H1 (cell line): Measurements from ENCODE around the gene CIZ1. TPM values are rescaled to one million over a fixed set of nuclear protein-coding genes. Genes with fewer than 3 reads are reported as not detected.

Experiments
- CTCF ChIA-PET: fragments of 300-600 bp; sonication (Branson Sonifier 250); formaldehyde crosslinking; loops from one replicate; lab custom pipeline; 2021; ENCODE audit not compliant: partially characterized antibody; lab: Charles Lee
- POLR2A ChIA-PET: fragments of 300-600 bp; sonication (Branson Sonifier 250); formaldehyde crosslinking; loops from one replicate; lab custom pipeline; 2021; ENCODE audit warnings: inconsistent platforms; ENCODE audit not compliant: partially characterized antibody; lab: Charles Lee
- DNase-seq, 2 experiments: peaks; one replicate each; pipeline versions ENCODE4 v3.0.0 to v3.0.0-alpha.2; 2010 to 2022; ENCODE audit warnings: low spot score in 2 of 2, low read depth in 1 of 2, mixed read lengths in 1 of 2
- FAIRE-seq: peaks from 2 replicates; lab custom pipeline; 2011; peaks lifted over from hg19 to GRCh38; lab: Jason Lieb, UNC
- H2AFZ ChIP-seq: 2 replicates; pipeline ENCODE4 v1.8.1; 2012; ENCODE audit warnings: low read length, inconsistent platforms
- H2AK5ac ChIP-seq: 2 replicates; pipeline ENCODE4 v1.6.1; 2013; ENCODE audit warnings: low read depth, low read length
- H2BK120ac ChIP-seq: replicated peaks from 2 replicates; pipeline ENCODE3; 2013; ENCODE audit warnings: low read depth, low read length, inconsistent platforms
- H2BK12ac ChIP-seq: 2 replicates; pipeline ENCODE4 v1.6.1; 2013; ENCODE audit warnings: low read depth, low read length
- H2BK15ac ChIP-seq: 2 replicates; pipeline ENCODE4 v1.6.1; 2013; ENCODE audit warnings: low read length
- H2BK20ac ChIP-seq: 2 replicates; pipeline ENCODE4 v1.6.1; 2013; ENCODE audit warnings: low read length
- H2BK5ac ChIP-seq: 2 replicates; pipeline ENCODE4 v1.6.1; 2013; ENCODE audit warnings: low read depth, low read length
- H3K14ac ChIP-seq: 2 replicates; pipeline ENCODE4 v1.6.1; 2013; ENCODE audit warnings: inconsistent platforms; ENCODE audit not compliant: insufficient read length
- H3K18ac ChIP-seq: 2 replicates; pipeline ENCODE4 v1.6.1; 2013; ENCODE audit warnings: low read length; ENCODE audit errors: extremely low read depth
- H3K23ac ChIP-seq: 2 replicates; pipeline ENCODE4 v1.6.1; 2013; ENCODE audit warnings: inconsistent platforms; ENCODE audit not compliant: insufficient read length
- H3K23me2 ChIP-seq: 2 replicates; pipeline ENCODE4 v1.6.1; 2013; ENCODE audit warnings: low read depth, low read length
- H3K27ac ChIP-seq: 2 replicates; pipeline ENCODE4 v1.6.1; 2011; ENCODE audit warnings: low read depth, low read length, inconsistent platforms
- H3K27me3 ChIP-seq, 4 experiments: replicated peaks in 1 of 4; 1 replicate in 1 of 4; 2 replicates in 3 of 4; pipeline versions ENCODE4 v1.6.1 to v1.8.1; 2011 to 2013; ENCODE audit warnings: low read length in 3 of 4, mild to moderate bottlenecking in 3 of 4, inconsistent platforms in 2 of 4, mixed read lengths in 2 of 4, moderate library complexity in 1 of 4; ENCODE audit not compliant: control insufficient read depth in 3 of 4, insufficient read depth in 3 of 4; ENCODE audit errors: extremely low read depth in 1 of 4
- H3K36me3 ChIP-seq, 4 experiments: 2 replicates each; pipeline versions ENCODE4 v1.6.1 to v1.8.1; 2011 to 2013; ENCODE audit warnings: mild to moderate bottlenecking in 4 of 4, low read length in 3 of 4, moderate library complexity in 2 of 4, control low read depth in 1 of 4, inconsistent platforms in 1 of 4; ENCODE audit not compliant: insufficient read depth in 4 of 4, control insufficient read depth in 2 of 4
- H3K4ac ChIP-seq: replicated peaks from 2 replicates; pipeline ENCODE3; 2013; ENCODE audit warnings: low read length, low read depth, mixed read lengths, inconsistent platforms; ENCODE audit not compliant: insufficient read length
- H3K4me1 ChIP-seq, 4 experiments: replicated peaks in 1 of 4; 1 replicate in 1 of 4; 2 replicates in 3 of 4; pipeline versions ENCODE4 v1.6.1 to v1.8.1; 2011 to 2013; ENCODE audit warnings: low read length in 3 of 4, inconsistent platforms in 2 of 4, mixed read lengths in 1 of 4; ENCODE audit not compliant: insufficient read depth in 4 of 4, control insufficient read depth in 3 of 4
- H3K4me2 ChIP-seq, 2 experiments: 2 replicates each; pipeline versions ENCODE4 v1.6.1 to v1.8.1; 2011 to 2013; ENCODE audit warnings: low read depth in 2 of 2, low read length in 2 of 2, control low read depth in 1 of 2, inconsistent platforms in 1 of 2, mild to moderate bottlenecking in 1 of 2; ENCODE audit not compliant: insufficient read depth in 1 of 2
- H3K4me3 ChIP-seq, 4 experiments: fragments of 200-600, 300-600 bp in 1 of 4; sonication (generic), shearing (Covaris generic), sonication (Bioruptor Twin) in 1 of 4; 2 replicates each; pipeline versions ENCODE4 v1.5.1 to v1.8.1; 2011 to 2016; ENCODE audit warnings: low read length in 4 of 4, low read depth in 3 of 4, control low read depth in 2 of 4, inconsistent platforms in 2 of 4, mild to moderate bottlenecking in 2 of 4, mixed read lengths in 1 of 4, moderate library complexity in 1 of 4; ENCODE audit not compliant: insufficient read depth in 2 of 4; ENCODE audit errors: extremely low read depth in 1 of 4
- H3K56ac ChIP-seq: replicated peaks from 2 replicates; pipeline ENCODE3; 2013; ENCODE audit warnings: low read depth, mild to moderate bottlenecking, mixed read lengths, low read length, inconsistent platforms; ENCODE audit not compliant: insufficient read length
- H3K79me1 ChIP-seq: 2 replicates; pipeline ENCODE4 v1.6.1; 2013; ENCODE audit warnings: low read depth, low read length, control low read depth
- H3K79me2 ChIP-seq, 2 experiments: 2 replicates each; pipeline versions ENCODE4 v1.6.1 to v1.8.1; 2012 to 2013; ENCODE audit warnings: low read length in 2 of 2, mild to moderate bottlenecking in 2 of 2, inconsistent platforms in 1 of 2; ENCODE audit not compliant: insufficient read depth in 2 of 2, control insufficient read depth in 1 of 2
- H3K9ac ChIP-seq, 4 experiments: replicated peaks in 1 of 4; 1 replicate in 1 of 4; 2 replicates in 3 of 4; pipeline versions ENCODE4 v1.6.1 to v1.8.1; 2011 to 2013; ENCODE audit warnings: low read depth in 3 of 4, low read length in 3 of 4, control low read depth in 2 of 4, mild to moderate bottlenecking in 2 of 4, moderate library complexity in 2 of 4, inconsistent platforms in 1 of 4; ENCODE audit errors: extremely low read depth in 1 of 4
- H3K9me3 ChIP-seq, 2 experiments: 2 replicates each; pipeline versions ENCODE4 v1.6.1 to v1.8.1; 2012 to 2013; ENCODE audit warnings: mild to moderate bottlenecking in 2 of 2, moderate library complexity in 2 of 2, control low read depth in 1 of 2, inconsistent platforms in 1 of 2, low read depth in 1 of 2, low read length in 1 of 2, mixed read lengths in 1 of 2; ENCODE audit not compliant: insufficient read depth in 2 of 2
- H4K20me1 ChIP-seq, 2 experiments: replicated peaks in 1 of 2; 2 replicates each; pipeline versions ENCODE3 to v1.8.1; 2011 to 2013; ENCODE audit warnings: inconsistent platforms in 2 of 2, low read length in 2 of 2, mild to moderate bottlenecking in 1 of 2; ENCODE audit not compliant: insufficient read depth in 2 of 2, control insufficient read depth in 1 of 2
- H4K5ac ChIP-seq: 2 replicates; pipeline ENCODE4 v1.6.1; 2013; ENCODE audit warnings: low read length, low read depth, mixed read lengths, inconsistent platforms; ENCODE audit not compliant: insufficient read length
- H4K8ac ChIP-seq: 2 replicates; pipeline ENCODE4 v1.8.0; 2013; ENCODE audit warnings: mild to moderate bottlenecking, moderate library complexity, low read length, inconsistent platforms; ENCODE audit not compliant: insufficient read depth; ENCODE audit errors: extremely low read depth
- H4K91ac ChIP-seq: replicated peaks from 2 replicates; pipeline ENCODE3; 2013; ENCODE audit warnings: low read length, mixed read lengths, inconsistent platforms; ENCODE audit not compliant: insufficient read length
- CREB1 ChIP-seq: IDR thresholded peaks from 2 replicates; pipeline ENCODE4 v1.6.1; 2012; ENCODE audit warnings: inconsistent platforms
- HDAC2 ChIP-seq, 2 experiments: fragments of 300-600 bp in 1 of 2; sonication (generic) in 1 of 2; IDR thresholded peaks; 2 replicates each; pipeline ENCODE4 v1.6.1; 2011 to 2012; ENCODE audit warnings: low read depth in 2 of 2, low read length in 2 of 2, mild to moderate bottlenecking in 2 of 2, moderate library complexity in 2 of 2, borderline replicate concordance in 1 of 2, inconsistent platforms in 1 of 2
- HDAC6 ChIP-seq: IDR thresholded peaks from one replicate; pipeline ENCODE4 v1.7.1; 2012; ENCODE audit warnings: low read depth, mild to moderate bottlenecking, inconsistent platforms, low read length, moderate library complexity
- KDM1A ChIP-seq: fragments of 200-600, 300-600 bp; sonication (generic); IDR thresholded peaks from 2 replicates; pipeline ENCODE4 v1.7.1; 2016; ENCODE audit warnings: mild to moderate bottlenecking, low read length, borderline replicate concordance
- MAFK ChIP-seq: IDR thresholded peaks from 2 replicates; pipeline ENCODE4 v1.6.1; 2012; ENCODE audit warnings: low read depth, mild to moderate bottlenecking, improper control_type of control experiment, low read length
- NANOG ChIP-seq: IDR thresholded peaks from 2 replicates; pipeline ENCODE4 v1.6.1; 2011; ENCODE audit warnings: low read length, low read depth, mild to moderate bottlenecking, inconsistent platforms; ENCODE audit not compliant: insufficient read depth, poor library complexity, severe bottlenecking
- NRF1 ChIP-seq: IDR thresholded peaks from 2 replicates; pipeline ENCODE4 v1.6.1; 2011; ENCODE audit warnings: mild to moderate bottlenecking, low read depth, low read length, improper control_type of control experiment
- RBBP5 ChIP-seq: IDR thresholded peaks from 2 replicates; pipeline ENCODE4 v1.7.1; 2012; ENCODE audit warnings: low read depth, mild to moderate bottlenecking, inconsistent platforms, low read length, moderate library complexity, borderline replicate concordance
- SP1 ChIP-seq: IDR thresholded peaks from 2 replicates; pipeline ENCODE4 v1.6.1; 2011; ENCODE audit warnings: low read depth, low read length
- SRF ChIP-seq: IDR thresholded peaks from 2 replicates; pipeline ENCODE4 v1.6.1; 2011; ENCODE audit warnings: mild to moderate bottlenecking, low read depth, low read length, moderate library complexity
- TAF1 ChIP-seq: IDR thresholded peaks from 2 replicates; pipeline ENCODE4 v1.6.1; 2011; ENCODE audit warnings: mild to moderate bottlenecking, low read depth, low read length
- TCF12 ChIP-seq: IDR thresholded peaks from 2 replicates; pipeline ENCODE4 v1.6.1; 2011; ENCODE audit warnings: low read depth, mild to moderate bottlenecking, low read length
- YY1 ChIP-seq: IDR thresholded peaks from 2 replicates; pipeline ENCODE4 v1.6.1; 2011; ENCODE audit warnings: low read depth, mild to moderate bottlenecking, low read length
- WGBS, 2 experiments: shearing (Covaris generic) in 1 of 2; methylation state at CpG; one replicate each; pipeline versions ENCODE4 v1.1.6 to v1.1.7; 2013 to 2015; ENCODE audit warnings: low lambda C conversion rate in 2 of 2, mixed read lengths in 2 of 2, inconsistent platforms in 1 of 2, low coverage in 1 of 2, missing lambda C conversion rate in 1 of 2; ENCODE audit not compliant: insufficient replicate concordance in 2 of 2, insufficient coverage in 1 of 2, insufficient read length in 1 of 2; ENCODE audit errors: extremely low coverage in 1 of 2, missing lambda C conversion rate in 1 of 2; 5-methylcytosine and 5-hydroxymethylcytosine counted together
- polyA plus RNA-seq, 7 experiments: library from polyadenylated mRNA; depleted of rRNA in 3 of 7; stranded (reverse) in 5 of 7; unstranded in 2 of 7; fragments of >200 nt in 5 of 7; fragments of 200-250 nt in 2 of 7; gene quantifications; 1 replicate in 5 of 7; 2 replicates in 1 of 7; 4 replicates in 1 of 7; pipeline versions ENCODE4 v1.2.1 to v1.2.3, GENCODE V29; 2011 to 2013; ENCODE audit warnings: missing spikeins in 2 of 7, mixed read lengths in 2 of 7
- total RNA-seq: library from RNA; stranded (reverse); fragmentation: NEBNext Ultra II Directional; extraction: Animal tissue kit (Norgen Biotek cat#: 25700); gene quantifications from 2 replicates; pipeline ENCODE4 v1.2.1, GENCODE V29; 2021
- TF ChIP-seq, protein P1 (sequence below): IDR thresholded peaks from 2 replicates; pipeline ENCODE4 v1.6.1; 2012; ENCODE audit warnings: inconsistent platforms

The CIZ1 gene
- total and polyA plus RNA-seq, 2 of the 8 experiments (the other 6 are each of a cell fraction or from before 2014, with no cell fraction given): 66.0 to 107 TPM

DNA sequence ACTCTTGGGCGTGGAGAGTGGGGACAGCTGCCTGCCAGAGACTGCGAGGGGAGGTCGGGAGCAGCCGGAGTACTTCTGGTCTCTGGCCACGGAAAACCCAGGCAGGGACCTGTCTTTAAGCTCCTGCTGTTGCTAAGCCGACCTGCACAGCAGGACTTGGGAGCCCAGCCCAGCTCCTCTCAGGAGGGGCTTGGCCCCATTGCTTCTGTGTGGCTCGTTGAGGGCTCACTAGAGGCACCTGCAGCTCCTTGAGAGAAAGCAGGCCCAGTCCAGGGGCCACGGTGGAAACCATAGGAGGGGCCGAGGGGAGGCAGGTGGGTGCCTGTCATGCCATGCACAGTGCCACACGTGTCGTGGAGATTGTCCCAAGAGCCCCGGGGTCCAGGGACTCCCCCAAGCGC, 45.4 kb downstream of the CIZ1 start:
- no peak overlapping the region for H4K91ac ChIP-seq
- H3K23ac ChIP-seq: no peak overlapping the region
- H2BK15ac ChIP-seq: no peak overlapping the region
- no peak overlapping the region for H2BK5ac ChIP-seq
- H3K14ac ChIP-seq: no peak overlapping the region
- no peak overlapping the region for H2BK20ac ChIP-seq
- H2BK120ac ChIP-seq: no peak overlapping the region
- H2BK12ac ChIP-seq: no peak overlapping the region
- ChIA-PET CTCF (interaction anchor here (0.6 to 1.9 kb wide), 5 partner anchors 9 to 401 kb away, joined by 3 to 8 read pairs (median 3); no protein-coding TSS in a partner anchor), POLR2A (interaction anchor here (1.0 to 2.5 kb wide), 6 partner anchors 9 to 29 kb away, joined by 3 to 6 read pairs (median 4); no protein-coding TSS in a partner anchor)
- no peak for TF ChIP-seq TCF12
- TF ChIP-seq CREB1: no peak
- TF ChIP-seq HDAC2 (IDR thresholded peaks at IDR 0.05; ENCODE audit: borderline replicate concordance in 1 of 2, low read depth in 2 of 2, low read length in 2 of 2): no peak
- TF ChIP-seq, protein P1, sequence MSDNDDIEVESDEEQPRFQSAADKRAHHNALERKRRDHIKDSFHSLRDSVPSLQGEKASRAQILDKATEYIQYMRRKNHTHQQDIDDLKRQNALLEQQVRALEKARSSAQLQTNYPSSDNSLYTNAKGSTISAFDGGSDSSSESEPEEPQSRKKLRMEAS: no peak
- no peak for TF ChIP-seq RBBP5
- no peak for TF ChIP-seq NRF1
- TF ChIP-seq HDAC6: no peak
- TF ChIP-seq NANOG: no peak
- no peak for TF ChIP-seq SP1
- TF ChIP-seq SRF: no peak
- TF ChIP-seq KDM1A: no peak
- TF ChIP-seq TAF1: no peak
- no peak for TF ChIP-seq MAFK
- TF ChIP-seq YY1: no peak
- no peak overlapping the region for H2AK5ac ChIP-seq
- no peak overlapping the region for H3K27ac ChIP-seq
- 85% methylated on average over 13 of the region's 13 CpGs; no CpG with 5 or more reads in 1 of the 2 experiments for WGBS, 2 experiments
- H4K5ac ChIP-seq: no peak overlapping the region
- no peaks in the 10 kb centered on the region for H3K23me2 ChIP-seq
- H2AFZ ChIP-seq: no peak overlapping the region
- peaks cover 0 to 7% (median 3%) of the 10 kb centered on the region in 4 experiments; a peak in 5 of 7 replicates for H3K4me1 ChIP-seq
- no peak for FAIRE-seq
- H3K4me3 ChIP-seq: no peak overlapping the region; a peak in 1 of 8 replicates
- H4K20me1 ChIP-seq: no peaks in the 10 kb centered on the region
- no peaks in the 10 kb centered on the region for H3K27me3 ChIP-seq
- H3K36me3 ChIP-seq: no peaks in the 10 kb centered on the region
- no peak overlapping the region for H3K18ac ChIP-seq
- H3K4me2 ChIP-seq: no peak overlapping the region
- DNase-seq: no peak
- H3K9ac ChIP-seq: no peak overlapping the region
- no peaks in the 10 kb centered on the region for H3K79me1 ChIP-seq
- no peaks in the 10 kb centered on the region for H3K9me3 ChIP-seq
- H3K79me2 ChIP-seq: no peaks in the 10 kb centered on the region
- no peak overlapping the region for H3K4ac ChIP-seq
- no peak overlapping the region for H3K56ac ChIP-seq
- no peak overlapping the region for H4K8ac ChIP-seq
